Measurements from ENCODE around the gene NME3.

Gene NME3

DNA sequence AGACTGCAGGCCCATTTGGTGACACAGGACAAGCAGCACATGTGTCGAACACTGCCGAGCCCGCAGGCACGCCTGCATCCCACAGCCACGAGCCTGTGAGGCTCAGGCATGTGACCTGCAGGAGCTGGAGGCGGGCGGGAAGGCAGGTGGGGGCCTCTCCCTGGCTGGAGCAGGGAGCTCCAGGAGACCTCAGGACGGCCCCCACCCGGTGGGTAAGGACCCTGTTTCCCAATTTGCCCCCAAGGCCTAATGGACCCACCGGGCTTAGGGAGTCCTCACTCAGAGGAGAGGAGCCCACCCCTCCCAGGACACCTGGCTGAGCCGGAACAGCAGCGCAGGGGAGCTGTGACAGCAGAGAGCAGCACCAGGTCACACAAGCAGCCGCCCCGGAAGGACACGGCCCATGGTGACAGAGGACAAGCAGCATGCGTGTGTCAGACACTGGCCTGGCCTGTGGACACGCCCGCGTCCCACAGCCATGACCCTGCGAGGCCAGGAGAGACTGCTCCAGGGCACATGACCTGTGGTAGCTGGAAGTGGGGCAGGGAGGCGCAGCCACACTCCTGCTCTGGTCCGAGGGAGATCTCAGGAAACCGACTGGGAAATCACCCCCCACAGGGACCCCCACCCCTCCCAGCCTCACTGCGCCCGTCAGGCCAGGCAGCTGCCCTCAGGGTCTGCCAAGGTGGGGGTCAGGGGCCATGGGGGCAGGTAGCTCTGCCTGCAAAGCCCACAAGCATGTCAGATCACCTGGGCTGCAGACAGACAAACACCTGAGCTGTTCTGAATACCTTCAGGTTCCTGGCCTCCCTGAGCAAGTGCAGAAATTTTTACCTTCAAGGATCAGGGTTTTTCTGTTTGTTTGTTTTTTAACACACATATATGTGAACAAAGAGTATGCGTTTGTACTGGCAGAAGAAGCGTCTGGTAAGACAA lies 8.7 kb upstream of the NME3 start:
- no peak for DNase-seq

DNA sequence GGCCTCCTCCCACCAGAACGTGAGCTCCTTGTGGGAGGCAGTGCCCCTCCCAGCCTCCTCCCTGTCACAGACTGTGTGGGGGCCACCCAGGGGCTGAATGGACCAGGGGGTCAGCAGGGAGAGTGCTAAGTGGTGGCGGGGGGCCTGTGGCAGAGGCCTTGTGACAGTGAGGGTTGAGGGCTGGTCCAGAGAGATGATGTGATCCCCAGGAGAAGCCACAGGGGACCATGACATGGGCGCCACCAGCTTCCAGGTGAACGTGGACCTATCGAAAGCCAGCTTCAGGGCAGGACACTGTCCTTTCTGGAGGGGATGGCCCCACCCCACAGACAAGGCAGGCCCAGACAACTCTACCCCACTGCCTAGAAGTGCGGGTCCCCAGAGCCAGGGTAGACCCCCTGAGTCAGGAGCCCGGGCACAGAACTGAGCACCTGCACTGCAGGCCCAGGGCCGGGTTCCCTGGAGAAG lies 7.9 kb upstream of the NME3 start:
- no peak for DNase-seq

DNA sequence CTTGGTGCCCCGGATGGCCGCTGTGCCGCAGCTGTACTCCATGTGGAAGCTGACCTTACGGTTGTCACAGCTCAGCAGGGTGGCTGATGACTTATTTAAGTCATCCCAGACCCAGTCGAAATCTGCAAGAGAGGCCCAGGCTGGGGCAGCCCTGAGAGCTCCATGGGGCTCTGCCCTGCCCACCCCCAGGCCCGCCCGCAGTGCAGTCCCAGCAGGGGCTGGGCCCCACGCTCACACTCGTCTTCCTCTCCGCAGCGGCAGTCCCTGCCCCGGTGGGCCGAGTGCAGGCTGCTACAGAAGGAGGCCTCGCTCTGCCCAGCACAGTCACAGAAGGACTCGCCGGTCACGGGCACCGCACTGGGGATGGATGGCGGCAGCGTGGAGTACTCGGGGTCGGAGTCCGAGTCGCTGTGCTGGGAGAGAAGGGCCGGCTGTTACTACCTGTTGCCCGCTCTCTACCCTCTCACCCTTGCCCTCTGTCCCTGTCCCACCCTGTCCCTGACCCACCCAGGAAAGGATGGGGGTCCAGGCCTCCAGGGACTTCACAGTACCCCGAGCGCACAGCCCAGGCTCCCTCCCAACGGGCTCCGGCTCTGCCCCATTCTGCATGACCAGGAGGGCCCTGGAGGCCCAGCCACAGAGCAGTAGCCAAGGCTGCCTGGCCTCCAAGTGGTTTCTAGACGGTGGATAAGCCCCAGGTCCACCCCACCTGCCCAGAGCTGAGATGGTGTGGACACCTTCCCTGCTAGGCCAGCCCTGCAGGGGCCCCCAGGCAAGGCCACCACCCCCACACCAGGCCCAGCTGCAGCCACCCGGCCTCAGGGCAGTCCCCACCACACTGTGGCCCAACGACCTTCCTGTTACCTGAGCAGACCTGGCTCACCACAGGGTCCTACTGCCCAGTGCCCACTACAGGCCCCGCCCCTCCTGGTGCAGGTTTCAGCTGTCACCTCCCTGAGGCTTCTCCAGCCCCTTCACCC lies 7.1 kb upstream of the NME3 start:
- DNase-seq: no peak

DNA sequence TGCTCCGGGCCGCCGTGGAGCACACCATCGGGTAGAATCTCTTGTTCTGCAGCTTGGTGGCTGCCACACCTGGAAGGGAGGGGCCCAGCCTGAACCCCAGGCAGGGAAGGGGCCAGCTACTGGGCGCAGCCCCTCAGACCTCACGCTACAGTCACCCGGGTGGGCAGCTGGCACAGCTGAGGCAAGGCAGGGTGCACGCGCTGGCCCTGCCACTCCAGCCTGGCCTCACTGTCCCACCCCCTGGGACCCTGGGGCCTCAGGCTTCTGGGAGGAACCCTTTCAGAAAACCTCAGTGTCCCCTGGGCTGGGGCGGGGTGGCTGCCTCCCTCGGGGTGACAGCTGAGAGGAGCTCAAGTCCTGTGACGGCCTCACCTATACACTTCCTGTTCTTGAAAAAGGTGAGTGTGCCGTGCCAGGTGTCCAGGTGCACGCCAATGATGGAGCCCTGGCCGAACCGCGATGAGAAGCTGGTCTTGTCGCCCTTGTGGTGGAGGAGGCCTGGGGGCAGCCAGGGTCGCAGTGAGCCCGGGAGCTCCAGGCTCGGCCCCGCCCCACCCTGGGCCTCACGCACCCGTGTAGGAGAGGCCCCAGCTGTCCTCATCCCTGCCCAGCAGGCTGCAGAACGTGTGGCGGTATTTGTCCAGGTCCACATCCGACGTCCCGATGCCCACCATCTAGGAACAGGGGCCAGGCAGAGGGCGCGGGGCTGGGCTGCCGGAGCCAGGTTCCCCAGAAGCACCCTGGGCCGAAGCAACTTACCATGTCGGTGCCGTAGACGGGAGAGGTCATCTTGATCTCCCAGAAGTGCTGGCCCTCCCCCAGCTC lies 6.2 kb upstream of the NME3 start:
- DNase-seq: no peak

DNA sequence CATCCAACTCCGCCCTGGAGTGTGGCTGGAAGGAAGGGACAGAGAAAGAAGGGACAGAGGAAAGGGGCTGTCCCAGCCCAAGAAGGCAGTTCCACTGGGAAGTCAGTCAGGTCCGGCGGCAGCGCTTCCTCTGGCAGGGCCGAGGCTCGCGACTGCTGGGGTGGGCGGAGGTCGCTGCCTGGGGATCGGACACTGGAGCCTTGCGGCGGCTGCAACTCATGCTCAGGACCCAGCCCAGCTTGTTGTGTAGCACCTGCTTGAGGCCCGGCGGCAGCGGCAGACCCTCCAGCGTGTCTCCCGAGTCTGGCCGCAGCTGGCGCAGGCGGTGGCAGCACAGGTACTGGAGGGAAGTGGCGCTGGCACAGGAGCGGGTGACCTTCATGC lies 5.6 kb upstream of the NME3 start:
- DNase-seq: no peak

DNA sequence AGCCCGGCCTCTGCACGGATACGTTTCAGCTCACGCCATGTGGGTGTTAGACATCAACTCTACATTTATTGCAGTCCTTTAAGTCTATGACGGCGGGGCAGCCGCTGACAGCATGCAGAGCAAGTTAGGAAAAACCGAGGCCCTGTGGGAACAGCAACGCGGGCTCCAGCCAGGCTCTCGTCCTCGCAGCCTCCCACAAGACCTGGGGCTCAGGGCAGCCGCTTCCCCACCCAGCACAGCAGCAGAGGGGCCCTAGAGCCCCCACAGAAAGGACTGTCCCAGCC lies 5.3 kb upstream of the NME3 start:
- no peak for DNase-seq

DNA sequence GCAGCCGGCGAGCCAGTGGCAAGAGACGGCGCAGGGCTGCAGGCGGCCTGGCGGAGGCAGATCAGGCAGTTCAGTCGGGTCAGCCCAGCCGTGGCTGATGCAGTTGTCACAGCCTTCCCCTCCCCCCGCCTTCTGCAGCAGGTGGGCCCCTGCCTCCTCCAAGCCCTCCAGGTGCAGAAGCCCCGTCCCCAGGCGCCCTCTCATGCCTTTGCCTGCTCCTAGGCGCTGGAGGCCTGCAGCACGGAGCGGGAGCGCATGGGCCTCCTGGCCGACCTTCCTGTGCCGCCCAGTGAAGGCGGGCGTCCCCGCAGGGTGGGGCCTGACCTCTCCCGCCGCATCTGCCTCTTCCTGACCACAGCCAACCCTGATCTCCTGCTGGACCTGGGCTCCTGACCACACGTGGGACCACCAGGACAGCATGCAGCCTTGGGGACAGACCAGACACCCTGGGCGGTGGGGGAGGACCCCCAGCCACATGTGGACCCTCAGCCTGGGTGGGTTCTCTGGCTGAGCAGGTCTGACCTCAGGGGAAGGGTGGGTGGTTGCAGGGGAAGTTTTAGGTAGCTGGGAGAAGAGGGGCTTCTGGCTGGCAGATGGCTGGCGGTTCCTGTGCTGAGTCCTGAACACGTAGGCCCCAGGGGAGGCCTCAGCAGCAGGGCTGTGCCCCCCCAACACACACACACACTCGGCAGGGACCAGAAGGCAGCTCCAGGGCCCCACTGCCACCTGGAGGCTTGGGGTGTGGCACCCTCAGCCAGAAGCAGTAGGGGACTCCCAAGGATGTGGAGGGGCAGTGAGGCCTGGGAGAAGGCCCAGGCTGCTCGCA lies 4.7 kb upstream of the NME3 start:
- DNase-seq: no peak

DNA sequence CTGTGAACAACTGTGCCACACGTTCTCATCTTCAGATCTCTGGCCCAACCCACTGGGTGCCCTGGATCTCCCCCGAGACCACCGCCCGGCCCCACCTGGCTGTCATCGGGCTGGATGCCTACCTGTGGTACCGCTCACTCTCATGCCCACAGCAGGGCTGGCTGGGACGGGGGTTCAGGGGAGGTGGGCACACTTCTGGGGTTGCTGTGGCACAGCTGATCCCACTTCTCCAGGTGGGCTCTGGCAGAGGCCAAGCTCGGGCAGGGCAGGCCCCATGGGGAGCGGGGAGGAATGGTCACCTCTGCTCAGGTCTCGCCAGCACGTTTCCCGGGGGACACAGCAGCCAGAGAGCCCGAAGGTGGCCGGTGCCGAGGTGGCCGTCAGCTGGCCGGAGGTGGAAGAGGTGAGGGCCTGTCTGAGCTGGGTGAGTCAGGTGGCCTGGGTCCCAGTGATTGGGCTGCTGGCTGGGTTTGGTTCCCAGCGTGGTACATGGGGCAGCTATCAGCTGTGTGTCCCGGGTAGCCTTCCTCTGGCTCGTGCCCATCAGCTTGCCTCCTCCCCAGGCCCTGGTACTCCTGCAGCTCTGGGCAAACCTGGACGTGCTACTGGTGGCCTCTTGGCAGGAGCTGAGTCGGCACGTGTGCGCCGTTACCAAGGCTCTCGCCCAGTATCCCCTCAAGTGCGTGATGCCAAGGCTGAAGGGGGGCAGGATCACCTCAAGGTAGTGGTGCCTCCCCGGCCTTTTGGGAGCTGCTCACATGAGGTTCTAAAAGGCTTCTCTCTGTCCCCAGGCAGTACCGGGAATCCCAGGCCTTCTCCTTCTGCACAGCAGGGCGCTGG lies 3.9 kb upstream of the NME3 start:
- DNase-seq: no peak

DNA sequence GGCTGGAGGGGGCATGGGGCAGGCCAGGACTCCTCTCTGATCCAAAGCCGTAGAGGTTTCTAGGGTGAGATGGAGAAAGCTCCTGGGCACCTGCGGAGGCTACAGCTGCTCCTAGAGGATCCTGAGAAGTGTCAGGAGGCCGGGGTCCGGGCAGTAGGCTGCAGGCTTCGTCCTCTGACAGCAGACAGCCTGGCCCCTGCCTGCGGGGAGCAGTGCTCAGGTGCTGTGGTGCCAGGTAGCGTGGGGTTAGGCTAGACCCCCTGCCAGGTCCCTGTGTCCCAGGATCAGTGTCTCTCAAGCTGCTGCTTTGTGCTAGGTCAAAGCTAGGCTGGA lies 3.1 kb upstream of the NME3 start:
- no peak for DNase-seq

DNA sequence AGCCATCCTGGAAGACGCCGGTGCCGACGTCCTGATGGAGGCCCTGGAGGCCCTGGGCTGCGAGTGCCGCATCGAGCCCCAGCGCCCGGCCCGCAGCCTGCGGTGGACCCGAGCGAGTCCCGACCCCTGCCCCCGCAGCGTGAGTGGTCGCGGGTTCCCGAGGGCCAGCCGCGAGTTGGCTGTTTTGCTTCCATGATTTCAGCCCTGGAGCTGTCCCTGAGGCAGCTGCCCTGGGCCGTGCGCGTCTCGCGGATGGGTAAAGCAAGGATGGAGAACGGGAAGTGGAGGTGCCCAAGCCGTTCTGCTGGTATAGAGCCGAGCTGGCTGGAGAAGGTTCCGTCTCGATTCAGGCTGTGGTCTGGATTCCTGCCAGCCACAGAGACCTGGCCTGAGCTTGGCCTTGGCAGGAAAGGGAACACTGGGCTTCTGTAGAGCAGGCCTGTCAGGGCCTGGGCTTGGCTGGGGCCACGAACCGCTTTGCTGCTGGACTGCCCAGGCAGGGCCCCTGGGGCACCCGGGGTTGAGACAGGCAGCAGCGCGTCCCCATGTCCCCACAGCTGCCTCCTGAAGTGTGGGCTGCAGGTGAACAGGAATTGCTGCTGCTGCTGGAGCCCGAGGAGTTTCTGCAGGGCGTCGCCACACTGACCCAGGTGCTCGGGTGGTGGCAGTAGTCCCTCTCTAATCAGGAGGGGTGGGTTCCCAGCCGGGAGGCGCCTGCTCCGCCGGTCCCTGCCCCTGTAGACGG lies 2.5 kb upstream of the NME3 start:
- DNase-seq: no peak

DNA sequence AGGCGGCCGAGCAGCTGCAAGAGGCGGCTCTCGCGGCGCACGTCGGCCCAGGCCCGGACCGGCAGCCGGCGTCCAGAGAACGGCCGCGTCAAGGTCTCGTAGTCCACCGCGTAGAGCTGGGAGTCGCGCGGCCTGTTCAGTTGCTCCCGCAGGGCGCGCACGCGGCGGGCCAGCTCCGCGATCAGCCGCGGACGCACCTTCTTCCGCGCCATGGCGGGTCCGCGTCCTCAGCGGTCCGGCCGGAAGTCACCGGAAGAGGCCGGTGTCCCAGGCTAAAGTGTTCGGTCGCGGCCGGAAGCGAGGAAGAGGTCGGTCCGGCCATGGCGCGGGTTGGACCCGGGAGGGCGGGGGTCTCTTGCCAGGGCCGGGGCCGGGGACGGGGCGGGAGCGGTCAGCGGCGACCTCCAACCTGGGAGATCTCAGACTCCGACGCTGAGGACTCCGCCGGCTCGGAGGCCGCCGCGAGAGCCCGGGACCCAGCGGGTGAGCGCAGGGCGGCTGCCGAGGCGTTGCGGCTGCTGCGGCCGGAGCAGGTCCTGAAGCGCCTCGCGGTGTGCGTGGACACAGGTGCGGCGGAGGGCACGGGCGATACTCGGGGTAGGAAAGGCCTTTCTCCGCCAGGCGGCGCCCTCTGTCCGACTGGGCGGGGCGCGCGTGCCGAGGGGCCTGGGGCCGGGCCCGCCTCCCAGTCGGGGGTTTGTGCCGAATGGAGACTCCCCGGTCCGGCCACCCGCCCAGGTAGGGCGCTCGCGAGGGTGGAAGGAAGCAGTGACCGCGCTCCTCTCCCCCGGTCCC lies 1.8 kb upstream of the NME3 start, which contains the start of gene MRPS34:
MRPS34 (minus strand) TSS at position 227 of the 795 bp plus-strand sequence; CDS start at position 212, 15 bp downstream.
- peak; percentile 78 for DNase-seq

DNA sequence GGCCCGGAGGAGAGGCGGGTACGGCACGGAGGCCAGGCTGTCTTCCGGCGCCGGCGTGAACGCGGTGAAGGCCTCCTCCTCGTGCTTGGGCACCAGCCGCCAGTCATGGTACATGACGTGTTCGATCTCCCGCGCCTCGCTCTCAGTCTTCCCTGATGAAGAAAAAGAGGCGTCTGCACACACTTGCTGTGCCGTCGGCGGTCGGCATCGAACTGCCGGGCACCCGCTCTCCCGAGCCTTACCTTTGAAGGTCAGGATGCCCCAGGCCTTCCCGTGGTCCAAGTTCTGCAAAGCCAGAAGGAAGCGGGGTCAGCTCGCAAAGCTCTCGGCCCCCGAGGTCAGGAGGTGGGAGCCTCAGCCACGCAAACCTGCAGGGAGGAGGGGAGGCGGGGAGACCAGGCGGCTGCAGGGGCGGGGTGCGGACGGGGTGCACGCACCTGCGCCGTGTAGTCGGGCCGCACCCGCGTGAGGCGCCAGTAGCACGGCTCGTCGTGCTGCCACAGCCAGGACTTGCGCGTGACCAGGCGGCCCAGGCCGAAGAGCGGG lies 1.1 kb upstream of the NME3 start, which contains the start of gene EME2:
EME2 (plus strand) TSS at position 449 of the 546 bp plus-strand sequence. CDS start 418 bp downstream, outside the sequence.
- no peak for DNase-seq

DNA sequence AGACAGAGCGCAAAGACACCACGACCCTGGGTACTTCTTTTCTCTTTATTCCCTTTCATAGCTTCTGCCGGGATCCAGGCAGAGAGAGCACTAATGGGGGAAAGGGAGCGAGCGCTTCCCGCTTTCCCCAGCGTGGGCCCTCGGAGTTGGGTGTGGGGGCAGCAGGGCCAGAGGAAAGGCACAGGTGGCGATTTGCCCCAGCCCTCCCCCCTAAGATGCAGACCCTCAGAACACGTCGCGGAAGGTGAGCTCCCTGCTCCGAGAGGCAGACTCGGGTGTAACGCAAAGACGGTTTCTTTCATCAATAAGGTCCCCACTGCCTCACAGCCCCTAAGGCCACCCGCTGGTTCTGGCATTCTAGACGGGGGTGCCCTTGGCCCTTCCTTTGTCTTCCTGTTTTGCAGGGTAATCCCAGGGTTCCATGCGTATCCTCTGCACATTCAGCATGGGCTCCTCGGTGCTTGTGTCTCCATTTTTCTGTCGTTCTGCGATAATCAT lies 570 bp upstream of the NME3 start:
- DNase-seq: no peak

DNA sequence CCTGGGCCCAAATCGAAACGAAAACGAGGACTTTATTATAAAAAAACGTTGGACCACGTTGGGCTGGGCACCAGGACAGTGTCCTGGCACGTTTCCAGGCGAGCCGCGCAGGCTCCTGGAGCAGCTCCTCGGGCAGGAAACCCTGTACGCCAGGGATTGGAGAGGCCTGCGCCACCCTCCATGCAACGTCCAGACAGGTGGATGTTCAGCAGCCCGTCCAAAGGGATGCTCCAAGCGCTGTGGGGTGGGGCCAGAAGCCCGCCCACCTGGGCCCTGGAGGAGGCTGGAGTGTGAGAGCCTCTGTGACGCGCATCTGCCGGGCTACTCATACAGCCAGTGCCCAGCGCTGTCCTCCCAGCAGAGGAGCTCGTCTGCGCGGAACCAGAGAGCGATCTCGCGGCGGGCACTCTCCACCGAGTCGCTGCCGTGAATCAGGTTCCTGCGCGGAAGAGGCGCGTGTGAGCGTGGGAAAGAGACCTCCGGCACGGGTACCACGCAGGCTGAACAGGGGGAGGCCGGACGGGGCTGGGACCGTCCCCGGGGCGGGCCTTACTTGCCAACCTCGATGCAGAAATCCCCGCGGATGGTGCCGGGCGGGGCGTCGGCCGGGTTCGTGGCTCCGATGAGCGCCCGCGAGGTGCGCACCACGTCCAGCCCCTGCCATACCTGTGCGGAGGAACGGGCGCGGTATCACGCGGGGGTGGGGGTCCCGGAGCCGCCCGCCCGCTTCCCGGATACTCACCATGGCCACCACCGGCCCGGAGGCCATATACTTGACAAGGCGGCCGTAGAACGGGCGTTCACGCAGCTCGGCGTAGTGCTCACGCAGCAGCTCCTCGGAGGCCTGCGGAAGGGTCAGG lies 785 bp downstream of the NME3 start:
- peak; percentile 73 for DNase-seq

DNA sequence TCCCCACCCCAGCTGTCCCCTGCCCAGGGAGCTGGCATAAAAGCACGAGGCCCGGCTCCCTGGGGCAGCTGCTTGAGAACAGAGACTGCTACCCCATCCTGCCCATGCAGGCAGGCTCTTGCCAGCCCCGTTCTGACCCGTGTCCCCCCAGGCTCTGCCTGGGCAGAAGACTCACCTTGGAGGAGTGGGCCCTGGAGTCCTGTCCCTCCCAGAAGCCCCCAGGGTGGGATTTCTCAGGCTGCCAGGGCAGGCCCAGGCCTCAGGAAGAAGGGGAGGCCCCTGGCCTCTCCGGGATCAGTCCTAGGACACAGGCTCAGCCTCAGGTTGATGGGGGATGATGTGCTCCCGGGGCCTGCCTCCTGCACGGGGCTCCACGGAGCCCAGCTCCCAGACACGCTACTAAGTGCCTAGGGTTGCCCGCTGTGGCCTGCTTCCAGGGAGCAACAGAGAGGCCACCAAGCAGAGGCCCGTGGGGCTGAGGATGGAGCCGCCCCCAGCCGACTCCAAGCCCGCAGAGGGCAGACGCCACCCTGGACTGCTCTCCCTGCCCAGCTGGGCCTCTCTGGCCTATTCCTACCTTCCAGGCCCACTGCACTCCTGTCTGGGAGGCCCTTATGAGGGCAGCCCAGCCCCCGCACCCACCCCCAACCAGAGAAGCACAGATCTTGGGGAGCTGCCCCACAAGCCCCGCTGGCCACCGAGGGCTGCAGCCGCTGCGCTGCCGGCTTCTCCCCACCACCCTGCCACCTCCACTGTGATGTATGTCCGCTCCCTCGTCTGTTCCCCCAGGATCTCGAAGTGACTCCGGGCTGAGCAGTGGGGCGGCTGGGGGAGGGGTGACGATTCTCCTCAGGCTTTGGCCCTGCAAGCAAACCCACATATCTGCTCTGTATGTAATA lies 1.7 kb downstream of the NME3 start:
- DNase-seq: no peak

DNA sequence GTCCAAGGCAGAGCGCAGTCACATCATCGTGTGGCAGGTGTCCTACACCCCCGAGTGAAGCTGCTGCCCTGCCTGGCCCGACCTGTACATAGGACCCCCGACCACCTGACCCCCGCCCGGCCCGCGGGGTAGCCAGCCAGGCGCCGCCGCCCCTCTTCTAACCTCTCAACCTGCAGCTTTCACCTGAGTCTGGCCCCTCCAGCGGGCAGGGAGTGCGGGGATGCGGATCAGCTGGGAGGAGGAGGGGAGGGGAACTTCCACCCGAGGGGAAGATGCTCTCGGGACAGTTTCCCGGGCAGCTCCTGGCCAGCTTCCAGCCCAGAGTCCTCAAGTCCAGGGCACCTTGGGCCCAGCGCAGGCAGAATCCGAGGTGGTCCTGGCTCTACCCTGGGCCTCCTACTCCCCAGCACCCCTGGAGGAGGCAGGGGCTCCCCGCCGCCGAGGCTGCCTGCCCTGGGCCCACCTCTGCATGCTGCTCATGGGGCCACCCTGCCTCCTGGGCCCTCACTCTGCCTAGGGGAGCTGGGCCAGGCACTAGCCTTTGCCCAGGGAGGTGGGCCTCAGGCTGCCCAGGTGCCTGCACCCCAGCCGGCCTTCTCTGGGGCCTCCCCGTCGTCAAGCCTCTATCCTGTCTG lies 2.5 kb downstream of the NME3 start:
- no peak for DNase-seq

Measured in kidney glomerular epithelial cell (primary cell).